H1 (cell line): Measurements from ENCODE around the gene POLE3. TPM values are rescaled to one million over a fixed set of nuclear protein-coding genes. Genes with fewer than 3 reads are reported as not detected.

Experiments
- CTCF ChIA-PET: fragments of 300-600 bp; sonication (Branson Sonifier 250); formaldehyde crosslinking; loops from one replicate; lab custom pipeline; 2021; ENCODE audit not compliant: partially characterized antibody; lab: Charles Lee
- POLR2A ChIA-PET: fragments of 300-600 bp; sonication (Branson Sonifier 250); formaldehyde crosslinking; loops from one replicate; lab custom pipeline; 2021; ENCODE audit warnings: inconsistent platforms; ENCODE audit not compliant: partially characterized antibody; lab: Charles Lee
- DNase-seq, 2 experiments: peaks; one replicate each; pipeline versions ENCODE4 v3.0.0 to v3.0.0-alpha.2; 2010 to 2022; ENCODE audit warnings: low spot score in 2 of 2, low read depth in 1 of 2, mixed read lengths in 1 of 2
- FAIRE-seq: peaks from 2 replicates; lab custom pipeline; 2011; peaks lifted over from hg19 to GRCh38; lab: Jason Lieb, UNC
- H2AFZ ChIP-seq: 2 replicates; pipeline ENCODE4 v1.8.1; 2012; ENCODE audit warnings: low read length, inconsistent platforms
- H2AK5ac ChIP-seq: 2 replicates; pipeline ENCODE4 v1.6.1; 2013; ENCODE audit warnings: low read depth, low read length
- H2BK120ac ChIP-seq: replicated peaks from 2 replicates; pipeline ENCODE3; 2013; ENCODE audit warnings: low read depth, low read length, inconsistent platforms
- H2BK12ac ChIP-seq: 2 replicates; pipeline ENCODE4 v1.6.1; 2013; ENCODE audit warnings: low read depth, low read length
- H2BK15ac ChIP-seq: 2 replicates; pipeline ENCODE4 v1.6.1; 2013; ENCODE audit warnings: low read length
- H2BK20ac ChIP-seq: 2 replicates; pipeline ENCODE4 v1.6.1; 2013; ENCODE audit warnings: low read length
- H2BK5ac ChIP-seq: 2 replicates; pipeline ENCODE4 v1.6.1; 2013; ENCODE audit warnings: low read depth, low read length
- H3K14ac ChIP-seq: 2 replicates; pipeline ENCODE4 v1.6.1; 2013; ENCODE audit warnings: inconsistent platforms; ENCODE audit not compliant: insufficient read length
- H3K18ac ChIP-seq: 2 replicates; pipeline ENCODE4 v1.6.1; 2013; ENCODE audit warnings: low read length; ENCODE audit errors: extremely low read depth
- H3K23ac ChIP-seq: 2 replicates; pipeline ENCODE4 v1.6.1; 2013; ENCODE audit warnings: inconsistent platforms; ENCODE audit not compliant: insufficient read length
- H3K23me2 ChIP-seq: 2 replicates; pipeline ENCODE4 v1.6.1; 2013; ENCODE audit warnings: low read depth, low read length
- H3K27ac ChIP-seq: 2 replicates; pipeline ENCODE4 v1.6.1; 2011; ENCODE audit warnings: low read depth, low read length, inconsistent platforms
- H3K27me3 ChIP-seq, 4 experiments: replicated peaks in 1 of 4; 1 replicate in 1 of 4; 2 replicates in 3 of 4; pipeline versions ENCODE4 v1.6.1 to v1.8.1; 2011 to 2013; ENCODE audit warnings: low read length in 3 of 4, mild to moderate bottlenecking in 3 of 4, inconsistent platforms in 2 of 4, mixed read lengths in 2 of 4, moderate library complexity in 1 of 4; ENCODE audit not compliant: control insufficient read depth in 3 of 4, insufficient read depth in 3 of 4; ENCODE audit errors: extremely low read depth in 1 of 4
- H3K36me3 ChIP-seq, 4 experiments: 2 replicates each; pipeline versions ENCODE4 v1.6.1 to v1.8.1; 2011 to 2013; ENCODE audit warnings: mild to moderate bottlenecking in 4 of 4, low read length in 3 of 4, moderate library complexity in 2 of 4, control low read depth in 1 of 4, inconsistent platforms in 1 of 4; ENCODE audit not compliant: insufficient read depth in 4 of 4, control insufficient read depth in 2 of 4
- H3K4ac ChIP-seq: replicated peaks from 2 replicates; pipeline ENCODE3; 2013; ENCODE audit warnings: low read length, low read depth, mixed read lengths, inconsistent platforms; ENCODE audit not compliant: insufficient read length
- H3K4me1 ChIP-seq, 4 experiments: replicated peaks in 1 of 4; 1 replicate in 1 of 4; 2 replicates in 3 of 4; pipeline versions ENCODE4 v1.6.1 to v1.8.1; 2011 to 2013; ENCODE audit warnings: low read length in 3 of 4, inconsistent platforms in 2 of 4, mixed read lengths in 1 of 4; ENCODE audit not compliant: insufficient read depth in 4 of 4, control insufficient read depth in 3 of 4
- H3K4me2 ChIP-seq, 2 experiments: 2 replicates each; pipeline versions ENCODE4 v1.6.1 to v1.8.1; 2011 to 2013; ENCODE audit warnings: low read depth in 2 of 2, low read length in 2 of 2, control low read depth in 1 of 2, inconsistent platforms in 1 of 2, mild to moderate bottlenecking in 1 of 2; ENCODE audit not compliant: insufficient read depth in 1 of 2
- H3K4me3 ChIP-seq, 4 experiments: fragments of 200-600, 300-600 bp in 1 of 4; sonication (generic), shearing (Covaris generic), sonication (Bioruptor Twin) in 1 of 4; 2 replicates each; pipeline versions ENCODE4 v1.5.1 to v1.8.1; 2011 to 2016; ENCODE audit warnings: low read length in 4 of 4, low read depth in 3 of 4, control low read depth in 2 of 4, inconsistent platforms in 2 of 4, mild to moderate bottlenecking in 2 of 4, mixed read lengths in 1 of 4, moderate library complexity in 1 of 4; ENCODE audit not compliant: insufficient read depth in 2 of 4; ENCODE audit errors: extremely low read depth in 1 of 4
- H3K56ac ChIP-seq: replicated peaks from 2 replicates; pipeline ENCODE3; 2013; ENCODE audit warnings: low read depth, mild to moderate bottlenecking, mixed read lengths, low read length, inconsistent platforms; ENCODE audit not compliant: insufficient read length
- H3K79me1 ChIP-seq: 2 replicates; pipeline ENCODE4 v1.6.1; 2013; ENCODE audit warnings: low read depth, low read length, control low read depth
- H3K79me2 ChIP-seq, 2 experiments: 2 replicates each; pipeline versions ENCODE4 v1.6.1 to v1.8.1; 2012 to 2013; ENCODE audit warnings: low read length in 2 of 2, mild to moderate bottlenecking in 2 of 2, inconsistent platforms in 1 of 2; ENCODE audit not compliant: insufficient read depth in 2 of 2, control insufficient read depth in 1 of 2
- H3K9ac ChIP-seq, 4 experiments: replicated peaks in 1 of 4; 1 replicate in 1 of 4; 2 replicates in 3 of 4; pipeline versions ENCODE4 v1.6.1 to v1.8.1; 2011 to 2013; ENCODE audit warnings: low read depth in 3 of 4, low read length in 3 of 4, control low read depth in 2 of 4, mild to moderate bottlenecking in 2 of 4, moderate library complexity in 2 of 4, inconsistent platforms in 1 of 4; ENCODE audit errors: extremely low read depth in 1 of 4
- H3K9me3 ChIP-seq, 2 experiments: 2 replicates each; pipeline versions ENCODE4 v1.6.1 to v1.8.1; 2012 to 2013; ENCODE audit warnings: mild to moderate bottlenecking in 2 of 2, moderate library complexity in 2 of 2, control low read depth in 1 of 2, inconsistent platforms in 1 of 2, low read depth in 1 of 2, low read length in 1 of 2, mixed read lengths in 1 of 2; ENCODE audit not compliant: insufficient read depth in 2 of 2
- H4K20me1 ChIP-seq, 2 experiments: replicated peaks in 1 of 2; 2 replicates each; pipeline versions ENCODE3 to v1.8.1; 2011 to 2013; ENCODE audit warnings: inconsistent platforms in 2 of 2, low read length in 2 of 2, mild to moderate bottlenecking in 1 of 2; ENCODE audit not compliant: insufficient read depth in 2 of 2, control insufficient read depth in 1 of 2
- H4K5ac ChIP-seq: 2 replicates; pipeline ENCODE4 v1.6.1; 2013; ENCODE audit warnings: low read length, low read depth, mixed read lengths, inconsistent platforms; ENCODE audit not compliant: insufficient read length
- H4K8ac ChIP-seq: 2 replicates; pipeline ENCODE4 v1.8.0; 2013; ENCODE audit warnings: mild to moderate bottlenecking, moderate library complexity, low read length, inconsistent platforms; ENCODE audit not compliant: insufficient read depth; ENCODE audit errors: extremely low read depth
- H4K91ac ChIP-seq: replicated peaks from 2 replicates; pipeline ENCODE3; 2013; ENCODE audit warnings: low read length, mixed read lengths, inconsistent platforms; ENCODE audit not compliant: insufficient read length
- CREB1 ChIP-seq: IDR thresholded peaks from 2 replicates; pipeline ENCODE4 v1.6.1; 2012; ENCODE audit warnings: inconsistent platforms
- POLR2AphosphoS5 ChIP-seq: IDR thresholded peaks from 2 replicates; pipeline ENCODE4 v1.6.1; 2011; ENCODE audit warnings: low read depth, low read length
- WGBS, 2 experiments: shearing (Covaris generic) in 1 of 2; methylation state at CpG; one replicate each; pipeline versions ENCODE4 v1.1.6 to v1.1.7; 2013 to 2015; ENCODE audit warnings: low lambda C conversion rate in 2 of 2, mixed read lengths in 2 of 2, inconsistent platforms in 1 of 2, low coverage in 1 of 2, missing lambda C conversion rate in 1 of 2; ENCODE audit not compliant: insufficient replicate concordance in 2 of 2, insufficient coverage in 1 of 2, insufficient read length in 1 of 2; ENCODE audit errors: extremely low coverage in 1 of 2, missing lambda C conversion rate in 1 of 2; 5-methylcytosine and 5-hydroxymethylcytosine counted together
- polyA plus RNA-seq, 7 experiments: library from polyadenylated mRNA; depleted of rRNA in 3 of 7; stranded (reverse) in 5 of 7; unstranded in 2 of 7; fragments of >200 nt in 5 of 7; fragments of 200-250 nt in 2 of 7; gene quantifications; 1 replicate in 5 of 7; 2 replicates in 1 of 7; 4 replicates in 1 of 7; pipeline versions ENCODE4 v1.2.1 to v1.2.3, GENCODE V29; 2011 to 2013; ENCODE audit warnings: missing spikeins in 2 of 7, mixed read lengths in 2 of 7
- total RNA-seq: library from RNA; stranded (reverse); fragmentation: NEBNext Ultra II Directional; extraction: Animal tissue kit (Norgen Biotek cat#: 25700); gene quantifications from 2 replicates; pipeline ENCODE4 v1.2.1, GENCODE V29; 2021

The POLE3 gene
- total and polyA plus RNA-seq, 2 of the 8 experiments (the other 6 are each of a cell fraction or from before 2014, with no cell fraction given): 52.7 to 77.3 TPM

DNA sequence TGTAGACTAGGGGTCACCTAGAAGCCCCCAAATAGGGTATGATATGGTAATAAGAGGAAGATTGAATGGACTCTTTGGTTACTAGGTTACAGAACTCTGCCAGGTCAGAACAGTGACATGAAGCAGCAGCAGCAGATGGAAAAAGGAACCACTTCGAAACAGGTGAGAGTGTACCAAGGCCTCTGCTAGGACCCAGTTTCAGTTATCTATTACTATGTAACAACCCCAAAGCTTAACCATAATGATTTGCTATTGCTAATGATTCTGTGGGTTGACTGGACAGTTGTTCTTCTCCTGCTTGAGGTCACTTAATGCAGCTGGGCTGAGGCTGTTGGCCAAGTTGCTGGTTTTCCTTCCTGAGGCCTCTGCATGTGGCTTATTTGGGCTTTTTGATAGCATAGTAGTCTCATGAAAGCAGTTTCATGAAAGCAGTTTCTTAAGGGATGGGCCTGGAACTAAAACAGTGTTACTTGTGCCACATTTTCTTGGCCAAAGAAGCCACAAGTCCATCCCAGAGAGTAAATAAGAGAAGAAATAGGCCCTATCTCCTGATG lies 17.7 kb upstream of the POLE3 start:
- H4K91ac ChIP-seq: no peak overlapping the region
- WGBS, 2 experiments: 79% methylated on average over 1 of the region's 1 CpG; no CpG with 5 or more reads in 1 of the 2 experiments
- no peak overlapping the region for H2AK5ac ChIP-seq
- H2BK12ac ChIP-seq: no peak overlapping the region
- no peaks in the 10 kb centered on the region for H3K4me1 ChIP-seq
- H3K18ac ChIP-seq: no peak overlapping the region
- H3K9ac ChIP-seq: no peak overlapping the region
- ChIA-PET POLR2A (interaction anchor here (1.2 kb wide), 1 partner anchor 18 kb away, joined by 5 read pairs; the partner anchor contains the start of genes C9orf43 and POLE3), CTCF (interaction anchor here (1.1 to 1.3 kb wide), 2 partner anchors 160 to 227 kb away, joined by 3 to 4 read pairs; no protein-coding TSS in a partner anchor)
- no peaks in the 10 kb centered on the region for H3K23me2 ChIP-seq
- H3K79me1 ChIP-seq: no peaks in the 10 kb centered on the region
- H3K36me3 ChIP-seq: no peaks in the 10 kb centered on the region
- H2BK5ac ChIP-seq: no peak overlapping the region
- TF ChIP-seq POLR2AphosphoS5: no peak
- TF ChIP-seq CREB1: no peak
- H3K14ac ChIP-seq: no peak overlapping the region
- H3K4me2 ChIP-seq: no peak overlapping the region
- no peak overlapping the region for H2BK15ac ChIP-seq
- H2AFZ ChIP-seq: no peak overlapping the region
- H2BK120ac ChIP-seq: no peak overlapping the region
- no peaks in the 10 kb centered on the region for H4K20me1 ChIP-seq
- no peak overlapping the region for H3K56ac ChIP-seq
- H4K5ac ChIP-seq: no peak overlapping the region
- H3K27ac ChIP-seq: no peak overlapping the region
- no peak overlapping the region for H3K23ac ChIP-seq
- H3K27me3 ChIP-seq: no peaks in the 10 kb centered on the region
- FAIRE-seq (no peak), DNase-seq (no peak)
- H3K9me3 ChIP-seq: no peaks in the 10 kb centered on the region
- no peak overlapping the region for H2BK20ac ChIP-seq
- no peak overlapping the region for H3K4ac ChIP-seq
- no peak overlapping the region for H4K8ac ChIP-seq
- H3K4me3 ChIP-seq: no peak overlapping the region
- no peaks in the 10 kb centered on the region for H3K79me2 ChIP-seq
